Retinal pigment epithelial cell (primary cell): ENCODE data around the gene EPHB1.

ENCODE experiments used
- DNase-seq: peaks from one replicate; pipeline ENCODE4 v3.0.0-alpha.2; 2010; ENCODE audit warnings: low read depth
- H3K4me3 ChIP-seq: 2 replicates; pipeline ENCODE4 v1.5.1; 2011; ENCODE audit warnings: mild to moderate bottlenecking, low read length, control low read depth, moderate library complexity
- CTCF ChIP-seq: conservative IDR thresholded peaks from 2 replicates; pipeline ENCODE4 v1.5.1; 2011; ENCODE audit warnings: low read depth, low read length, control low read depth, inconsistent platforms

EPHB1 gene

GRCh38 chr3:134863915-134864314 is 68.9 kb downstream of the EPHB1 start:
- no peak for DNase-seq

GRCh38 chr3:134864636-134865035 is 69.6 kb downstream of the EPHB1 start:
- no peak overlapping the region for H3K4me3 ChIP-seq
- DNase-seq = no peak
- no peak for TF ChIP-seq CTCF

More at GRCh38 chr3:134863915-134864314, 68.9 kb downstream of the EPHB1 start:
- no peak overlapping the region for H3K4me3 ChIP-seq
- no peak for TF ChIP-seq CTCF

GRCh38 chr3:134867277-134867676 is 72.2 kb downstream of the EPHB1 start:
- DNase-seq = no peak
- TF ChIP-seq CTCF = no peak
- H3K4me3 ChIP-seq = no peak overlapping the region

GRCh38 chr3:134869153-134869726 is 74.2 kb downstream of the EPHB1 start:
- H3K4me3 ChIP-seq = no peak overlapping the region
- DNase-seq = no peak
- no peak for TF ChIP-seq CTCF

- H3K4me3 ChIP-seq = no peak overlapping the region
- TF ChIP-seq CTCF = no peak
- no peak for DNase-seq
Measured at GRCh38 chr3:134871818-134872217, 76.8 kb downstream of the EPHB1 start.

- no peak overlapping the region for H3K4me3 ChIP-seq
- no peak for TF ChIP-seq CTCF
- no peak for DNase-seq
Measured at GRCh38 chr3:134872440-134873388, 77.7 kb downstream of the EPHB1 start.
